HCT116 (cell line): Measurements from ENCODE around the gene SLC27A2. TPM values are rescaled to one million over a fixed set of nuclear protein-coding genes. Genes with fewer than 3 reads are reported as not detected.

ENCODE experiments used
- ATAC-seq: fragments of 200-7000 bp; cut with Tn5 transposase; 2 replicates; pipeline ENCODE4 v1.9.1; 2020; ENCODE audit warnings: mild to moderate bottlenecking, moderate library complexity
- BruUV-seq: library from RNA; stranded (reverse); fragments of 400-500 nt; replicated peaks from 2 replicates; lab custom pipeline; 2021; lab: Mats Ljungman, UMichigan
- CTCF ChIA-PET: fragments of 300-600 bp; sonication (Branson Sonifier 250); formaldehyde crosslinking; loops from one replicate; lab custom pipeline; 2021; ENCODE audit warnings: antibody characterized with exemption; lab: Charles Lee
- POLR2A ChIA-PET: fragments of 300-600, 350-600 bp; sonication (Branson Sonifier 250); formaldehyde crosslinking; loops from one replicate; lab custom pipeline; 2021; ENCODE audit warnings: antibody characterized with exemption; lab: Charles Lee
- RAD21 ChIA-PET, 2 experiments: fragments of 300-600 bp; sonication (Branson Sonifier 250); formaldehyde crosslinking; loops; one replicate each; lab custom pipeline; 2023; ENCODE audit warnings: low total read pairs in 2 of 2; ENCODE audit not compliant: uncharacterized antibody in 2 of 2, unreplicated experiment in 2 of 2, low non-redundant PET in 1 of 2; lab: Charles Lee
- DNase-seq: peaks from one replicate; pipeline ENCODE4 v3.0.0-alpha.2; 2010; ENCODE audit warnings: low read depth, low spot score
- H2AFZ ChIP-seq: fragments of 200-600 bp; shearing (Covaris generic), sonication (generic); 2 replicates; pipeline ENCODE4 v1.6.1; 2017; ENCODE audit warnings: low read depth, mixed run types, mixed read lengths, antibody characterized with exemption, low read length; ENCODE audit not compliant: poor library complexity, severe bottlenecking
- H3K27ac ChIP-seq: 2 replicates; pipeline ENCODE4 v1.5.1; 2012; ENCODE audit warnings: low read depth, low read length
- H3K27me3 ChIP-seq: fragments of 200-600 bp; sonication (generic); 2 replicates; pipeline ENCODE4 v1.6.1; 2016; ENCODE audit warnings: mixed run types, low read length, mixed read lengths; ENCODE audit not compliant: insufficient read depth
- H3K36me3 ChIP-seq, 2 experiments: fragments of 200-500 bp in 1 of 2; fragments of 200-600 bp in 1 of 2; sonication (Bioruptor generic) in 1 of 2; sonication (generic) in 1 of 2; 2 replicates each; pipeline versions ENCODE4 v1.5.1 to v1.6.1; 2014 to 2016; ENCODE audit warnings: low read length in 2 of 2, inconsistent platforms in 1 of 2, mixed read lengths in 1 of 2, mixed run types in 1 of 2; ENCODE audit not compliant: insufficient read depth in 2 of 2, control insufficient read depth in 1 of 2
- H3K4me1 ChIP-seq, 2 experiments: fragments of 200-600 bp in 1 of 2; sonication (generic) in 1 of 2; 2 replicates each; pipeline versions ENCODE4 v1.5.1 to v1.6.1; 2012 to 2017; ENCODE audit warnings: low read length in 2 of 2, inconsistent platforms in 1 of 2, mild to moderate bottlenecking in 1 of 2, mixed read lengths in 1 of 2, mixed run types in 1 of 2, moderate library complexity in 1 of 2; ENCODE audit not compliant: insufficient read depth in 2 of 2, control insufficient read depth in 1 of 2
- H3K4me2 ChIP-seq: fragments of 200-600 bp; sonication (generic); 2 replicates; pipeline ENCODE4 v1.6.1; 2017; ENCODE audit warnings: mixed run types, low read length, mixed read lengths
- H3K4me3 ChIP-seq, 2 experiments: fragments of 200-600 bp in 1 of 2; sonication (generic) in 1 of 2; replicated peaks in 1 of 2; 2 replicates each; pipeline ENCODE4 v1.5.1; 2011 to 2016; ENCODE audit warnings: low read length in 2 of 2, control low read depth in 1 of 2, low read depth in 1 of 2, mild to moderate bottlenecking in 1 of 2, mixed read lengths in 1 of 2, mixed run types in 1 of 2
- H3K79me2 ChIP-seq: fragments of 200-600 bp; sonication (generic); 2 replicates; pipeline ENCODE4 v1.6.1; 2017; ENCODE audit warnings: mild to moderate bottlenecking, mixed run types, low read length, moderate library complexity, mixed read lengths; ENCODE audit not compliant: insufficient read depth
- H3K9ac ChIP-seq: fragments of 200-600 bp; sonication (generic); 2 replicates; pipeline ENCODE4 v1.6.1; 2016; ENCODE audit warnings: low read length, mixed read lengths
- H3K9me2 ChIP-seq: fragments of 200-600 bp; sonication (generic), shearing (Covaris generic); 2 replicates; pipeline ENCODE4 v1.6.1; 2017; ENCODE audit warnings: mixed run types, mild to moderate bottlenecking, moderate library complexity; ENCODE audit not compliant: insufficient read depth
- H3K9me3 ChIP-seq, 2 experiments: fragments of 200-500 bp in 1 of 2; fragments of 200-600 bp in 1 of 2; sonication (Bioruptor generic) in 1 of 2; sonication (generic) in 1 of 2; 2 replicates each; pipeline ENCODE4 v1.6.1; 2014 to 2017; ENCODE audit warnings: low read length in 2 of 2, mixed read lengths in 2 of 2, inconsistent platforms in 1 of 2, low read depth in 1 of 2, mild to moderate bottlenecking in 1 of 2, mixed run types in 1 of 2, moderate library complexity in 1 of 2; ENCODE audit not compliant: control insufficient read depth in 1 of 2, insufficient read depth in 1 of 2
- H4K20me1 ChIP-seq: fragments of 200-600 bp; sonication (generic), shearing (Covaris generic); 2 replicates; pipeline ENCODE4 v1.6.1; 2017; ENCODE audit warnings: mixed run types, mild to moderate bottlenecking, moderate library complexity; ENCODE audit not compliant: insufficient read depth
- CBX3 ChIP-seq: IDR thresholded peaks from 2 replicates; pipeline ENCODE4 v1.6.1; 2012; ENCODE audit warnings: low read depth
- ELF1 ChIP-seq: IDR thresholded peaks from 2 replicates; pipeline ENCODE4 v1.6.1; 2012; ENCODE audit warnings: low read depth, borderline replicate concordance
- JUND ChIP-seq: IDR thresholded peaks from 2 replicates; pipeline ENCODE4 v1.6.1; 2012
- POLR2A ChIP-seq: IDR thresholded peaks from 2 replicates; pipeline ENCODE4 v1.7.0; 2011; ENCODE audit warnings: borderline replicate concordance; ENCODE audit not compliant: insufficient read depth, insufficient read length; ENCODE audit errors: extremely low read depth
- POLR2AphosphoS5 ChIP-seq: IDR thresholded peaks from 2 replicates; pipeline ENCODE4 v1.6.1; 2011; ENCODE audit warnings: mild to moderate bottlenecking, low read depth, low read length, moderate library complexity
- SIN3A ChIP-seq: IDR thresholded peaks from 2 replicates; pipeline ENCODE4 v1.6.1; 2012; ENCODE audit warnings: low read depth
- TCF7L2 ChIP-seq: IDR thresholded peaks from 2 replicates; pipeline ENCODE4 v1.7.0; 2011; ENCODE audit warnings: borderline replicate concordance, inconsistent platforms; ENCODE audit not compliant: insufficient read depth, insufficient read length; ENCODE audit errors: extremely low read depth
- ZNF274 ChIP-seq: fragments of 200-500 bp; sonication (Bioruptor generic); IDR thresholded peaks from 2 replicates; pipeline ENCODE4 v1.6.1; 2014; ENCODE audit warnings: mild to moderate bottlenecking, low read depth, low read length, inconsistent platforms
- intact Hi-C: fragments of 100-400 bp; cut with micrococcal nuclease; formaldehyde crosslinking; loops from 2 replicates; pipeline ENCODE4 v1.10.0; 2022
- total RNA-seq: library from RNA; stranded (reverse); gene quantifications from one replicate; pipeline ENCODE4 v1.2.1, GENCODE V29; 2021; ENCODE audit not compliant: unreplicated experiment
- TF ChIP-seq, protein P1 (sequence below): IDR thresholded peaks from 2 replicates; pipeline ENCODE4 v1.6.1; 2011; ENCODE audit warnings: mild to moderate bottlenecking, low read length, moderate library complexity; ENCODE audit not compliant: insufficient replicate concordance; ENCODE audit errors: extremely low read depth
- TF ChIP-seq, protein P2 (sequence below): IDR thresholded peaks from 2 replicates; pipeline ENCODE4 v1.6.1; 2012
- TF ChIP-seq, protein P3 (sequence below), 3 experiments: fragments of 200-600 bp in 1 of 3; sonication (generic) in 1 of 3; IDR thresholded peaks in 2 of 3; conservative IDR thresholded peaks in 1 of 3; 2 replicates each; pipeline ENCODE4 v1.5.1; 2012 to 2017; ENCODE audit warnings: low read depth in 2 of 3, low read length in 2 of 3, antibody characterized with exemption in 1 of 3, borderline replicate concordance in 1 of 3, control low read depth in 1 of 3, mild to moderate bottlenecking in 1 of 3, mixed read lengths in 1 of 3, mixed run types in 1 of 3, moderate library complexity in 1 of 3; ENCODE audit not compliant: insufficient read depth in 1 of 3

SLC27A2 gene
- total RNA-seq, 1 experiment from 2014 or later, result 14.0 TPM

DNA sequence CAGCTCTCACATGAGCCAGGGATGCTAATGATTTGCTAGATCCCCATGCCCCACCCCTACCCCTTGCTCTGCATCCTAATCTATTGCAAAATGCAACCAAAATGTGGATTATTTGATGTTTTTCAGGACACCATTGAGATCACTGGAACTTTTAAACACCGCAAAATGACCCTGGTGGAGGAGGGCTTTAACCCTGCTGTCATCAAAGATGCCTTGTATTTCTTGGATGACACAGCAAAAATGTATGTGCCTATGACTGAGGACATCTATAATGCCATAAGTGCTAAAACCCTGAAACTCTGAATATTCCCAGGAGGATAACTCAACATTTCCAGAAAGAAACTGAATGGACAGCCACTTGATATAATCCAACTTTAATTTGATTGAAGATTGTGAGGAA, 53.8 kb downstream of the SLC27A2 start:
- no peaks in the 10 kb centered on the region for H3K9me3 ChIP-seq
- ChIA-PET CTCF (no interaction called here), RAD21 (no interaction called here), POLR2A (no interaction called here)
- intact Hi-C loops, result no loop called here
- no peak overlapping the region for H3K4me3 ChIP-seq
- no peaks in the 10 kb centered on the region for H3K4me1 ChIP-seq
- no peak for TF ChIP-seq POLR2AphosphoS5
- no peak for TF ChIP-seq CBX3
- TF ChIP-seq, protein P1, sequence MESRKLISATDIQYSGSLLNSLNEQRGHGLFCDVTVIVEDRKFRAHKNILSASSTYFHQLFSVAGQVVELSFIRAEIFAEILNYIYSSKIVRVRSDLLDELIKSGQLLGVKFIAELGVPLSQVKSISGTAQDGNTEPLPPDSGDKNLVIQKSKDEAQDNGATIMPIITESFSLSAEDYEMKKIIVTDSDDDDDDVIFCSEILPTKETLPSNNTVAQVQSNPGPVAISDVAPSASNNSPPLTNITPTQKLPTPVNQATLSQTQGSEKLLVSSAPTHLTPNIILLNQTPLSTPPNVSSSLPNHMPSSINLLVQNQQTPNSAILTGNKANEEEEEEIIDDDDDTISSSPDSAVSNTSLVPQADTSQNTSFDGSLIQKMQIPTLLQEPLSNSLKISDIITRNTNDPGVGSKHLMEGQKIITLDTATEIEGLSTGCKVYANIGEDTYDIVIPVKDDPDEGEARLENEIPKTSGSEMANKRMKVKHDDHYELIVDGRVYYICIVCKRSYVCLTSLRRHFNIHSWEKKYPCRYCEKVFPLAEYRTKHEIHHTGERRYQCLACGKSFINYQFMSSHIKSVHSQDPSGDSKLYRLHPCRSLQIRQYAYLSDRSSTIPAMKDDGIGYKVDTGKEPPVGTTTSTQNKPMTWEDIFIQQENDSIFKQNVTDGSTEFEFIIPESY, result no peak
- no peak for TF ChIP-seq ZNF274
- no peak for TF ChIP-seq POLR2A
- TF ChIP-seq, protein P2, sequence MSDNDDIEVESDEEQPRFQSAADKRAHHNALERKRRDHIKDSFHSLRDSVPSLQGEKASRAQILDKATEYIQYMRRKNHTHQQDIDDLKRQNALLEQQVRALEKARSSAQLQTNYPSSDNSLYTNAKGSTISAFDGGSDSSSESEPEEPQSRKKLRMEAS, result no peak
- TF ChIP-seq, protein P3, sequence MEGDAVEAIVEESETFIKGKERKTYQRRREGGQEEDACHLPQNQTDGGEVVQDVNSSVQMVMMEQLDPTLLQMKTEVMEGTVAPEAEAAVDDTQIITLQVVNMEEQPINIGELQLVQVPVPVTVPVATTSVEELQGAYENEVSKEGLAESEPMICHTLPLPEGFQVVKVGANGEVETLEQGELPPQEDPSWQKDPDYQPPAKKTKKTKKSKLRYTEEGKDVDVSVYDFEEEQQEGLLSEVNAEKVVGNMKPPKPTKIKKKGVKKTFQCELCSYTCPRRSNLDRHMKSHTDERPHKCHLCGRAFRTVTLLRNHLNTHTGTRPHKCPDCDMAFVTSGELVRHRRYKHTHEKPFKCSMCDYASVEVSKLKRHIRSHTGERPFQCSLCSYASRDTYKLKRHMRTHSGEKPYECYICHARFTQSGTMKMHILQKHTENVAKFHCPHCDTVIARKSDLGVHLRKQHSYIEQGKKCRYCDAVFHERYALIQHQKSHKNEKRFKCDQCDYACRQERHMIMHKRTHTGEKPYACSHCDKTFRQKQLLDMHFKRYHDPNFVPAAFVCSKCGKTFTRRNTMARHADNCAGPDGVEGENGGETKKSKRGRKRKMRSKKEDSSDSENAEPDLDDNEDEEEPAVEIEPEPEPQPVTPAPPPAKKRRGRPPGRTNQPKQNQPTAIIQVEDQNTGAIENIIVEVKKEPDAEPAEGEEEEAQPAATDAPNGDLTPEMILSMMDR (IDR thresholded peaks at IDR 0.05 in 2 of 3, conservative IDR thresholded peaks at IDR 0.05 in 1 of 3; ENCODE audit: borderline replicate concordance in 1 of 3, insufficient read depth in 1 of 3, low read depth in 2 of 3, low read length in 2 of 3), result no peak
- no peak for TF ChIP-seq ELF1
- TF ChIP-seq JUND, result no peak
- no peak for TF ChIP-seq SIN3A
- TF ChIP-seq TCF7L2, result no peak
- no TSS peak for BruUV-seq
- no peaks in the 10 kb centered on the region for H3K9me2 ChIP-seq
- no peak overlapping the region for H2AFZ ChIP-seq
- H4K20me1 ChIP-seq, result no peaks in the 10 kb centered on the region
- ATAC-seq (no peak), DNase-seq (no peak)
- H3K9ac ChIP-seq, result no peak overlapping the region
- no peaks in the 10 kb centered on the region for H3K36me3 ChIP-seq
- no peak overlapping the region for H3K4me2 ChIP-seq
- no peaks in the 10 kb centered on the region for H3K79me2 ChIP-seq
- H3K27ac ChIP-seq, result no peak overlapping the region
- H3K27me3 ChIP-seq, result no peaks in the 10 kb centered on the region
